Measurements from ENCODE around the gene CDH5. TPM values are rescaled to one million over a fixed set of nuclear protein-coding genes. Genes with fewer than 3 reads are reported as not detected.

CDH5 gene
- total and polyA plus RNA-seq, 2 of the 8 experiments (the other 6 are each of a cell fraction or from before 2014, with no cell fraction given), result 0.32 TPM

DNA sequence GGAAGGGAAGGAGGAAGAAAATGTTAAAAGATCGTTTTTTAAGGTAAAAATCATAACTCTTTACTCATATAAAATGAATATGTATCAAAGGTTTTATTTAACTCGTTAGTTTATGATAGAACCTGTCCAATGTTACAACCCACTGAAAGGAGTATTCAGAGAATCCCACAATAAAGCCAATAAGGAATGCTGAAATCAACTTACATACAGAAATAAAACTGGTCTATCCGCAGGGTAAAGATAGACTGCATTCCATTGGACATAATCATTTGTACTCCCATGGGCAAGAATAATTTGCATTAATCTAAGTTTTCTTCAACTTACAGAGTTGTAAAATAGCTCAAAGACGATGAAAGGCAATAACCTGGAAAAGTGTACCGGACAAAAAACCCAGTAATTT, 42.7 kb downstream of the CDH5 start:
- Histone ChIP-seq H3K36me3 (ENCODE audit: control insufficient read depth in 2 of 4, insufficient read depth in 4 of 4, low read length in 3 of 4) (no peaks in the 10 kb centered on the region), H4K91ac (replicated peaks; ENCODE audit: insufficient read length, low read length) (no peak overlapping the region), H4K8ac (ENCODE audit: extremely low read depth, insufficient read depth, low read length) (no peak overlapping the region), H3K4ac (replicated peaks; ENCODE audit: insufficient read length, low read depth, low read length) (no peak overlapping the region), H3K9ac (replicated peaks in 1 of 4; ENCODE audit: extremely low read depth in 1 of 4, low read depth in 3 of 4, low read length in 3 of 4) (no peak overlapping the region), H3K56ac (replicated peaks; ENCODE audit: insufficient read length, low read depth, low read length) (no peak overlapping the region), H3K27ac (ENCODE audit: low read depth, low read length) (no peak overlapping the region), H4K5ac (ENCODE audit: insufficient read length, low read depth, low read length) (no peak overlapping the region), H2BK12ac (ENCODE audit: low read depth, low read length) (no peak overlapping the region), H3K79me1 (ENCODE audit: low read depth, low read length) (no peaks in the 10 kb centered on the region), H3K9me3 (ENCODE audit: insufficient read depth in 2 of 2, low read depth in 1 of 2, low read length in 1 of 2) (0 out of 4 replicates have a peak, but pooled peaks cover 0 to 3% of the 10 kb centered on the region in 2 experiments), H2BK120ac (replicated peaks; ENCODE audit: low read depth, low read length) (no peak overlapping the region), H3K27me3 (replicated peaks in 1 of 4; ENCODE audit: control insufficient read depth in 3 of 4, extremely low read depth in 1 of 4, insufficient read depth in 3 of 4, low read length in 3 of 4) (peaks cover 0 to 3% (median 2%) of the 10 kb centered on the region in 4 experiments; a peak in 2 of 7 replicates), H3K14ac (ENCODE audit: insufficient read length) (no peak overlapping the region), H2AK5ac (ENCODE audit: low read depth, low read length) (no peak overlapping the region), H2AFZ (ENCODE audit: low read length) (no peak overlapping the region), H3K4me1 (replicated peaks in 1 of 4; ENCODE audit: control insufficient read depth in 3 of 4, insufficient read depth in 4 of 4, low read length in 3 of 4) (no peaks in the 10 kb centered on the region), H2BK15ac (ENCODE audit: low read length) (no peak overlapping the region), H3K4me3 (ENCODE audit: extremely low read depth in 1 of 4, insufficient read depth in 2 of 4, low read depth in 3 of 4, low read length in 4 of 4) (no peak overlapping the region), H3K4me2 (ENCODE audit: insufficient read depth in 1 of 2, low read depth in 2 of 2, low read length in 2 of 2) (no peak overlapping the region), H2BK20ac (ENCODE audit: low read length) (no peak overlapping the region), H3K79me2 (ENCODE audit: control insufficient read depth in 1 of 2, insufficient read depth in 2 of 2, low read length in 2 of 2) (no peaks in the 10 kb centered on the region), H3K23ac (ENCODE audit: insufficient read length) (no peak overlapping the region), H4K20me1 (replicated peaks in 1 of 2; ENCODE audit: control insufficient read depth in 1 of 2, insufficient read depth in 2 of 2, low read length in 2 of 2) (no peaks in the 10 kb centered on the region), H3K23me2 (ENCODE audit: low read depth, low read length) (peaks cover 2% of the 10 kb centered on the region; the same call in 1 of the 2 replicates), H3K18ac (ENCODE audit: extremely low read depth, low read length) (no peak overlapping the region), H2BK5ac (ENCODE audit: low read depth, low read length) (no peak overlapping the region)
- CTCF ChIA-PET (ENCODE audit: partially characterized antibody), result interaction anchor here (0.8 to 11.3 kb wide), 3 partner anchors 69 to 220 kb away, joined by 3 to 226 read pairs (median 8); no protein-coding TSS in a partner anchor
- DNase-seq (ENCODE audit: low read depth in 1 of 2, low spot score in 2 of 2) (no peak), FAIRE-seq (no peak)
- WGBS, 2 experiments (ENCODE audit: extremely low coverage in 1 of 2, insufficient coverage in 1 of 2, insufficient read length in 1 of 2, insufficient replicate concordance in 2 of 2, low coverage in 1 of 2, low lambda C conversion rate in 2 of 2, missing lambda C conversion rate in 1 of 2), result 86% methylated on average over 5 of the region's 5 CpGs; no CpG with 5 or more reads in 1 of the 2 experiments
- POLR2A ChIA-PET (ENCODE audit: partially characterized antibody), result no interaction called here
- TF ChIP-seq RAD21 (IDR thresholded peaks at IDR 0.05 in 1 of 2, conservative IDR thresholded peaks at IDR 0.05 in 1 of 2; ENCODE audit: low read depth in 2 of 2, low read length in 2 of 2) (no peak), GTF2F1 (IDR thresholded peaks at IDR 0.05; ENCODE audit: borderline replicate concordance, low read depth, low read length) (no peak), GABPA (IDR thresholded peaks at IDR 0.05; ENCODE audit: borderline replicate concordance, insufficient read depth, low read length) (no peak), BRCA1 (IDR thresholded peaks at IDR 0.05; ENCODE audit: low read depth, low read length) (no peak), FOSL1 (IDR thresholded peaks at IDR 0.05; ENCODE audit: insufficient read depth, low read depth, low read length) (no peak), MAFK (IDR thresholded peaks at IDR 0.05; ENCODE audit: low read depth, low read length) (no peak), PHF8 (conservative IDR thresholded peaks at IDR 0.05; ENCODE audit: low read depth, low read length) (no peak), BCL11A (IDR thresholded peaks at IDR 0.05; ENCODE audit: low read depth in 2 of 2, low read length in 2 of 2) (no peak), RNF2 (IDR thresholded peaks at IDR 0.05; ENCODE audit: borderline replicate concordance, low read depth, low read length, missing control alignments, poor library complexity, severe bottlenecking) (no peak), EP300 (IDR thresholded peaks at IDR 0.05; ENCODE audit: borderline replicate concordance in 1 of 2, low read depth in 2 of 2, low read length in 2 of 2) (no peak), JUND (IDR thresholded peaks at IDR 0.05; ENCODE audit: low read length) (no peak)
- TF ChIP-seq, protein P1, sequence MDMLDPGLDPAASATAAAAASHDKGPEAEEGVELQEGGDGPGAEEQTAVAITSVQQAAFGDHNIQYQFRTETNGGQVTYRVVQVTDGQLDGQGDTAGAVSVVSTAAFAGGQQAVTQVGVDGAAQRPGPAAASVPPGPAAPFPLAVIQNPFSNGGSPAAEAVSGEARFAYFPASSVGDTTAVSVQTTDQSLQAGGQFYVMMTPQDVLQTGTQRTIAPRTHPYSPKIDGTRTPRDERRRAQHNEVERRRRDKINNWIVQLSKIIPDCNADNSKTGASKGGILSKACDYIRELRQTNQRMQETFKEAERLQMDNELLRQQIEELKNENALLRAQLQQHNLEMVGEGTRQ (IDR thresholded peaks at IDR 0.05; ENCODE audit: low read length), result no peak
